Amniotic epithelial cell (primary cell): Measurements from ENCODE around the gene CORO7.
"Not testable (repeated sequence)": the region's sequence is repeated elsewhere in the genome, so short reads cannot be mapped to it uniquely, and the experiment has no call there.

Experiments used
- DNase-seq: peaks from one replicate; pipeline ENCODE4 v3.0.0-alpha.2; 2010; ENCODE audit warnings: low read depth

CORO7 gene

DNA sequence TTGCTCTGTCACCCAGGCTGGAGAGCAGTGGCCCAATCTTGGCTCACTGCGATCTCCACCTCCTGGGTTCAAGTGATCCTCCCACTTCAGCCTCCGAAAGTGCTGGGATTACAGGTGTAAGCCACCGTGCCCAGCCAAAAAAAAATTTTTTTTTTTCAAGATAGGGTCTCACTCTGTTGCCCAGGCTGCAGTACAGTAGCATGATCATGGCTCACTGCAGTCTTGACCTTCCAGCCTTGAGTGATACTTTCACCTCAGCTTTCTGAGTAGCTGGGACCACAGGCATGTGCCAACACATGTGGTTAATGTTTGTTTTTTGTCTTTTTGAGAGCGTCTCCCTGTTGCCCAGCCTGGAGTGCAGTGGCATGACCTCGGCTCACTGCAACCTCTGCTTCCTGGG is 63.6 kb downstream of the CORO7 start:
- DNase-seq, result no peak

DNA sequence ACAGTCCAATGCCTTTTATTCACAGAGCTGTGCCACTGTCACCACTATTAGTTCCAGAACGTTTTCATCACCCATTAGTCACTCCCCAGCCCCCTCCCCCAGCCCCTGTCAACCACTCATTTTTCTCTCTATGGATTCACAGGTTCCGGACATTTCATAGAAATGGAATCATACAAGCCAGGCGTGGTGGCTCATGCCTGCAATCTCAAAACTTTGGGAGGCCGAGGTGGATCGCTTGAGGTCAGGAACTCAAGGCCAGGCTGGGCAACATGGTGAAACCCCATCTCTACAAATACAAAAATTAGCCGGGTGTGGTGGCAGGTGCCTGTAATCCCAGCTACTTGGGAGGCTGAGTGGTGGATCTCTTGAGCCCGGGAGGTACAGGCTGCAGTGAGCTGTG is 64.5 kb downstream of the CORO7 start:
- DNase-seq, result peak; percentile 61

DNA sequence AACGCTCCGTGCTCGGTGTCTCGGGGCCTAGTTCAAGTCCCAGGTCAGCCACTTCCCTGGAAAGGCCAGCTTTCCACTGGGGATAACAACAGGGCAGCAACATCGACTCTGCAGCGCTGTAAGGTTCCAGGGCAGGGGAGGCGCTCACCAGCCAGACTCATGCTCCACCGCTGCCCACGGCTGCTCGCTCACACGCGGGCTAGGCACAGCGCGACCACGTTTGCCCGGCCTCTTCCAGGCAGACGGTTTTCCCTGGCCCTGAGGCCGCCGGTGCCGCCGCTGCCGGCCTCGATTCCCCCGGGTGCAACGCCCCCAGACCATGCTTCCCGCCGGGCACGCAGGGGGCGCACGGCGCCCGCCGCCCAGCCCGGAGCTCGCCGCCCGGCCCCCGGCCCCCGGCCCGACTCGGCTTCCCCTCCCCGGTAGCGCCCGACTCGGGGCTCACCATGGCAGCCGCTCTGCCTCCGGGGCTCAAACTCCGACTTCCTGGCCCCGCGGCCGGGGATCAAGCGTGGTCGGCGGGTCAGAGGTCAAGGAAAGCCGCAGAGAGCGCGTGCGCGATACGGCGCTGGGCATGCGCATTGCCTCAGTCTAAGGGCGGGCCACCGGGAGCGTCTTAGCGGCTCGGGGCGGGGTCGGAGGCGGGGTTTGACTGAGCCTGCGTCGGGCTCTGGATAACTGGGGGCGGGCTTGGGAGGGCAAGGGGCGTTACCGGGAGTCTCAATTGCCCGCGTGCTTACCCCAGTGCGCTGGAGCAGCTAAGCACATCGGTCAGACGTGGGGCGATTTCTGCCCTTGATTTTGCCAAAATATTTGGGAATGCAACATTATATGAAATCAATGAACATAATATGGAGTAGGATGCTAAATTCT is 65.4 kb downstream of the CORO7 start, which contains the start of gene PAM16:
Gene PAM16, minus strand, starts transcription at position 535 of the 873 bp plus-strand sequence. Its CDS starts 87 bp downstream, at position 448.
- DNase-seq, result peak; percentile 87

DNA sequence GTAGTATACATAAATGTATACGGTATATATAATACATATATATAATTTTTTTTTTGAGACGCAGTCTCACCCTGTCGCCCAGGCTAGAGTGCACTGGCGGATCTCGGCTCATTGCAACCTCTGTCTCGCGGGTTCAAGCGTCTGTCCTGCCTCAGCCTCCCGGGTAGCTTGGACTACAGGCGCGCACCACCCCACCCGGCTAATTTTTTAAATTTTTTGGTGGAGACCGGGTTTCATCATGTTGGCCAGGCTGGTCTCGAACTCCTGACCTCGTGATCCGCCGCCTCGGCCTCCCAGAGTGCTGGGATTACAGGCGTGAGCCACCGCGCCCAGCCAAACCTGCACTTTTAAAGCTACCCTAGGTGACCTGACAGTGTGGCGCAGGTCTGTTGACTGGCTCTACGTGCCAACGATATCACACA is 66.0 kb downstream of the CORO7 start:
- DNase-seq, result no peak

DNA sequence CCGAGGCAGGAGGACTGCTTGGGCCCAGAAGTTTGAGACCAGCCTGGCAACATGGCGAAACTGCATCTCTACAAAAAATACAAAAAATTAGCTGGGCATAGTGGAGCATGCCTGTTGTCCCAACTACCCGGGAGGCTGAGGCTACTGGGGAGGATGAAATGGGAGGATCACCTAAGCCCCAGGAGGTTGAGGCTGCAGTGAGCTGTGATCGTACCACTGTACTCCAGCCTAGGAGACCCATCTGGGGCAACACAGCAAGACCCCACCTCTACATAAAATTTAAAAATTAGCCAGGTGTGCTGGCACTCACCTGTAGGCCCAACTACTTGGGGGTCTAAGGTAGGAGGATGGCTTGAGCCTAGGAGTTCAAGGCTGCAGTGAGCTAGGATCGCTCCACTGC is 67.1 kb downstream of the CORO7 start:
- DNase-seq, result no peak

DNA sequence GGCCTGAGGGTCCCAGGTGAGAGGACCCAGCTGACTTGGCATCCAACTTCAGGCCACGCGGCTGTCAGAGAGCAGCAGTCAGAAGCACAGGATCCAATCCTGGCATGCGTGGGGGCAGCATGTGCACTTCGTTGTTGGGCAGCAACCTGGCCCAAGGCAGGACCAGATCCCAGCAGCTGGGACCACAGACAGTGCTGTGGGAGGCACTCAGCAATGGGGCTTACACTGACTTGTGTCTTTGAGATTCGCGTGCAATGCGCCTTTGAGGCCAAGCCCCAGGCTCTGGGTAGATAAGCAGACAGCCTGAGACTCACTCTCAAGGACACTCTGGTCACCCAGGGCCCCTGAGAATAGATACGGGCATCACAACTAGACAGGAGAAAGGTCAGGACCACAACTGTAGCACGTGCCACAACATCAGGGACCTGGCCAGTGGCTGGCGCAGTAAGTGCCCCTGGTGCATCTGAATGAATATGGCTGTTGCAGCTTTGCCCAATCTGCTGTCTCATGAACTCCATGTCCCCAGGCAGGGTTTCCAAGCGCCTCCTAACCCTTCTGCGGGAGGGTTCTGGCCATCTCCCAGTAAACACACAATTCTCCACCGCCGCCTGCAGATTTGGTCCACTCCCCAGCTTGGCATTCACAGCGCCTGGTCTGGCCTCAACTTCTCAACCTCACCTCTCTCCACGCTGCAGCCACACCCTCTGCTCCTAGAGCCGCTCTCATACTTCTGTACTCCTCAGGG is 68.5 kb downstream of the CORO7 start:
- DNase-seq, result no peak

DNA sequence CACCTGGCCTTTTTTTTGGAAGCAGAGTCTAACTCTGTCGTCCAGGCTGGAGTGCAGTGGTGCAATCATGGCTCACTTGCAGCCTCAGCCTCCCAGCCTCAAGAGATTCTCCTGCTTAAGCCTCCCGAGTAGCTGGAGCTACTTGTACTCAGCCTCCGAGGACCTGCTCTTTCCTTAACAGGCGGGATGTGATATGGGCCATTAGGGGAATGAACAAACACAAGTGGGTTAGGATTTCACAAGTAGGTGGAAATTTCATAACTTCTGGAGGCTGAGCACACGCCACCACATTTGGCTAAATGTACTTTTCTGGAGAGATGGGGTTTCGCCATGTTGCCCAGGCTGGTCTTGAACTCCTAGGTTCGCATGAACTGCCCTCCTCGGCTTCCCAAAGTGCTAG is 69.4 kb downstream of the CORO7 start:
- DNase-seq, result peak; percentile 91

DNA sequence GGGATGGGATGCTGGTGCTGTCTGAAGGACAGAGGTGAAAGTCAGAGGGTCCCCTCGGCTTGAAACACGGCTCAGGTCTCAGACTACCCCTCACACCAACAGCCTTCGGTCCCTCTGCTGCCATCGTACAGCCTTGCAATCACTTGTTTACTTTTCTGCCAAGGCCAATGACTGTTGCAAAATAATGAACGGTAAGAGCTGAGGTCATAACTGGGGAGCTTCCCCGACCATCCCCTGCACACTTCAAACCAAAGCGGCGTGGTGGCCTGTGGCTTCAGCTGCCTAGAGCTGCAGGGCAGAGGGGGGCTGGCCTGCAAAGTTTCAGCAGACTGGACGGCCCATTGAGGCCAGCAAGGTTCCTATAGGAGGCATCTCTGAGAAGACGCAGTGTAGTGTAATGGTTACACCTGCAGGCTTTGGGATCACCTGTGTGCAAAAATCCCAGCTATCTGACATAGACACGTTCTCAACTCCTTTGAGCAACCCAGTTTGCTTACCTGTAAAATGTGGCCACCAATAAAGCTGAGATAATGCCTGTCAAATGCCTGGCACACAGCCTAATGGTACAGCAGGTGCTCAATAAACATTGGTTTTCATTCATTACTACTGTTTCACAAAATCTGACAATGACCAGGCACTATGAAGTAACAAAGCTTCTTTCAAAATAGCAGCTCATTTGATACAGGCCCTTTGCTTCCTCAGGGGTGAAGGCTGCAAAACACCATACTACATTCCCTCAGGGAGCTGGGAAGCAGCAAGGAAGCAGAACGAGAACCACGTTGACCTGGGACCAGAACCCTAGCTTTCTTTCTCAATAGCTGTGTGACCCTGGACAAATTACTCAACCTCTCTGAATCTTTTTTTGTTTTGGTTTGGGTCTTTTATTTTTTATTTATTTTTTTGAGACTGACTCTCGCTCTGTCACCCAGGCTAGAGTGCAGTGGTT is 70.3 kb downstream of the CORO7 start:
- DNase-seq, result peak; percentile 65

DNA sequence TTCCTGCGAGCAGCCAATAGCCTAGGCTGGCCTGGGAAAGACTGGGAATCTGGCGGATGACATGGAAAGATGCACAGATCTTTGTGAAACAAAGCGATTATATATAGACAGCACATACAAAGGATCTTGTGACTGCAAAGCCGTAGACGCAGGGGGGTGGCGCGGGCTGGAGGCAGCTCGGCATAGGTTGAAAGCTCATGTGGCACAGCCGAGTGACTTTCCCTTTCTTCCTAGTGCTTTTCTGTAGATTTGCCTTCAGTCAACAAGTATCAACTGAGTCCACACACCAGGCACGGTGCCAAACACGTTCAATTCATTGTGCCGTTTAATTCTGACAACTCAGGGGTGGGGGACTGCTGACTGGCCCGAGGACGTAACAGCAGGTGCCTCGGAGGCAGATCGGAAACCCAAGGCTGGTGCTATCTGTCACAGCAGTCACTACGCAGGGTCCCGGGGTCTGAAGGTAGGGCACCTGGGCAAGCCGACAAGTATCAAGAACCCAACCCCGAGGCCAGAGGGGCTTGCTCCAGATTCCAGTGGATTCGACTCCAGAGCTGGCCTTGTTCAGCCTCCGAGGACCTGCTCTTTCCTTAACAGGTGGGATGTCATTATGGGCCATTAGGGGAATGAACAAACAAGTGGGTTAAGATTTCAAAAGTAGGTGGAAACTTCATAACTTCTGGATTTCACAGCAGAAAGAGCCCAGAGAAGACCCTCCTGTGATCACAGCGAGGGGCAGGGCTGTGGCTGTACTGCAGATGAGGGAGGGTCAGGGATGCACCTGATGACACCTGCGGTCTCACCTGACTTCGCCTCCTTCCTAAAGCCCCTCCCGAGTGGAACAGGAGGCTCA is 71.2 kb downstream of the CORO7 start:
- DNase-seq, result peak; percentile 30

DNA sequence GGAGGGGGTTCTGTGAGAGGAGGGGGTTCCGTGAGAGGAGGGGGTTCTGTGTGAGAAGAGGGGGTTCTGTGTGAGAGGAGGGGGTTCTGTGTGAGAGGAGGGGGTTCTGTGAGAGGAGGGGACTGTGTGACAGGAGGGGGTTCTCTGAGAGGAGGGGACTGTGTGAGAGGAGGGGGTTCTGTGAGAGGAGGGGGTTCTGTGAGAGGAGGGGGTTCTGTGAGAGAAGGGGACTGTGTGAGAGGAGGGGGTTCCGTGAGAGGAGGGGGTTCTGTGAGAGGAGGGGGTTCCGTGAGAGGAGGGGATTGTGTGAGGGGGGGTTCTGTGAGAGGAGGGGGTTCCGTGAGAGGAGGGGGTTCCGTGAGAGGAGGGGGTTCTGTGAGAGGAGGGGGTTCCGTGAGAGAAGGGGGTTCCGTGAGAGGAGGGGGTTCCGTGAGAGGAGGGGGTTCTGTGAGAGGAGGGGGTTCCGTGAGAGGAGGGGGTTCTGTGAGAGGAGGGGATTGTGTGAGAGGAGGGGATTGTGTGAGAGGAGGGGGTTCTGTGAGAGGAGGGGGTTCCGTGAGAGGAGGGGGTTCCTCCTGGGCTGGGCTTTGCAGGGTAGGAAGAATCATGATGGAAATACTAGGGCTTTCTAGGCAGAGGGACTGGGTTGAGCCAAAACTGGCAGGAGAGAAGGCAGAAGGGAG is 72.0 kb downstream of the CORO7 start:
- not testable (repeated sequence) for DNase-seq

DNA sequence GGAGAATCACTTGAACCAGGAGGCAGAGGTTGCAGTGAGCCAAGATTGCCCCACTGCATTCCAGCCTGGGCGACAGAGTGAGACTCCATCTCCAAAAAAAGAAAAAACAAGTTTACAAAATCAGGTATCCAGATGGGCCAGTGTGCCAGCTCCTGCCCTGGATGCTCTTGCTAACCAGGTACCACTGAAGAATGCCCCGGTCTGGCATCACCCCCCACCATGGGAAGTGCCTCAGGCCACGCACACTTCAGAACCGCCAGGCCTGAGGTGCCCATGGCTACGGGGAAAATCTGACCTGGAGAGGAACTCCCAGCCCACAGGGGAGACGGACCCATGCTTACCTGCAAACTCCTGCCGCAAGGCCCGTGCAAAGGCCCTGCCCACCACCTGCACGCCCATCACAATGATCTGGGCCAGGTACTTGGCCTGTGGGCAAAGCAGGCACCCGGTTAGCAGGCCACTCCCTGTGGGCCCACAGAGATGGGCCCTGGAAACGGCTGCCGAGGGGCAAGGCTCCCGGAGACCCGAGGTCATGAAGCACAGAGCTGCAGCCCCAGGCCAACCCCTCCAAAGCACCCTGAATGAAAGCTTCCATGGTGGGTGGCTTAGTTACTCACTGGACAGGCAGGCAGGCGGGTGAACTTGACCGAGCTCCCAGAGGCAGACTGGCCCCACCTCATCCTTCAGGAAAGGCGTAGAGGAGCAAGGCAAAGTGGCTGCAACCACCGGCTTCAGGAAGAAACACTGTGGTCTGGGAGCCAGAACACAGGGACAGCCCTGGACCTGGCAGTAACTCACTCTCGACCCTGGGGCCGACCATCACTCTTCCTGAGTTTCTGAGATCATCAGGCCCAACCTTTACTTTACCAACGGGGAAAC is 73.3 kb downstream of the CORO7 start:
- peak; percentile 43 for DNase-seq

DNA sequence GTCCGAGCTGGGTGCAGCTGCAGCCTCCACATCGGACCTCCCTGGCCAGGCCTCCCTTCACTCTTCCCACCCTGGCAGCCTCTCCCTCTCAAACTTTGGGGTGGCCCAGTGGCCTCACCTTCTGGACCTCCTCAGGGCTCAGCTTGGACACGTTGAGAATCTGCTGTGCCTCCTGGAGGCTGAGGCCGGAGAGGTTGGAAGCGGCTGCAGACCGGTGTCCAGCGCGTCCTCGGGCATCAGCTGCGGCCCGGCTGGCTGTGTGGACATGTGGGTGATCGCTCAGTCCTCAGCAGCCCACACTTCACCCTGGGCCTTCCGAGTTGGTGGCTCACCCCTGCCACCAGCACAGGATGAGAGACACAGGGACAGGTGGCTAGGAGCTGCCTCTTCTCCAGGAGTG is 75.1 kb downstream of the CORO7 start:
- no peak for DNase-seq

DNA sequence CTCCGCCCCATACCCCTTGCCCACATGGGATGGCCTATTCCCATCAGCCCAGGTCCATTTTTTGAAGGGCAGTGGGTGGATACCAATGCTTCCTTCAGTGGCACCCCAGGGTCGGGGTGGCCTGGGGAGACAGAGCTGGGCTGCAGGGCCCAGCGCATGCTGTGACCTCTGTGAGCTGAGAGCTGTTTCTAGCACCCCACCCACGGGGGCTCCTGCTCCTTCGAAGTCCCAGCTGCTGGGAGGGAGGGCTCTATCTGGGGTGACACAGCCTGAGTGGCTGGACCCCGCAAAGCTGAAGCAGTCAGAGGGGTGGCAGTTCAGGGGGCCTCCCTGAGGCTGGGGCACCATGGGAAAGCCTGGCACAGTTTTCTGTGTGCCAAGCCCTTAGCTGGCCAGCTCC is 76.0 kb downstream of the CORO7 start:
- no peak for DNase-seq

DNA sequence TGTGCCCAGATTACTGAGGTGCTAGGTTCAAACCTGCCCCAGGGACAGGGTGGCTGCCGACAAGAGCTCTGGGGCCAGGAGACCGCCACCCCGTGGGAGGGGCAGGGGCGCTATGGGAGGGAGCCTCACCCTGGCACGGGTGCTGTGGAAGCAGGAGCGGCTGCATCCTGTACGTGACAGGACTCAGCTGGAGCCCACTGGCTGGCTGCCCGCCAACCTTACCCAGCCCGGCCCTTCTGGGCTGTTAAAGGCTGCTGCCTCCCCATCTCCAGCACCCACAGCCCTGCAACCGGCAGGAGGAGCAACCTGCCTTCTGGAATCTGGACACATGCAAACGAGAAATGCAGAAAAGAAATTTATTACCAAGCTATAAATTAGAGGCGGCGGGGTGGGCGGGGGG is 76.5 kb downstream of the CORO7 start:
- no peak for DNase-seq

DNA sequence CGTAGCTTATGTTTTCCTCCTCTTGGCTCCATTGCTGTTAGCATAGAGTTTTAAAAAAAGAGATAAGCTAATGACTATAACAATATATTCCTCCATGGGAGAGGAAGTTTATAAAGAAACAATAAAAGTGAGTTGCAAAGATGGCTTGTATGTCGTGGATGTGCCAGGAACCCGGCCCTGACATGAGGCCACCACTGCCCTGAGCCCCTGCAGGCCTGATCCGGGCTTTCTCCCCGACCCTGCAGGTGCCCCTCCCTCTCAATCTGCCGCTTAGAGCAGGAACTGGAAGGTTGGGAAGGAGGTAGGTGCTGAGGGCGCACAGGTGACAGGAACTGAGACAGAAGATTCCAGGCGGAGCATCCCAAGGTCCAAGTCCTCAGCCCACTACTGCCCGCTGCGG is 76.9 kb downstream of the CORO7 start:
- no peak for DNase-seq

DNA sequence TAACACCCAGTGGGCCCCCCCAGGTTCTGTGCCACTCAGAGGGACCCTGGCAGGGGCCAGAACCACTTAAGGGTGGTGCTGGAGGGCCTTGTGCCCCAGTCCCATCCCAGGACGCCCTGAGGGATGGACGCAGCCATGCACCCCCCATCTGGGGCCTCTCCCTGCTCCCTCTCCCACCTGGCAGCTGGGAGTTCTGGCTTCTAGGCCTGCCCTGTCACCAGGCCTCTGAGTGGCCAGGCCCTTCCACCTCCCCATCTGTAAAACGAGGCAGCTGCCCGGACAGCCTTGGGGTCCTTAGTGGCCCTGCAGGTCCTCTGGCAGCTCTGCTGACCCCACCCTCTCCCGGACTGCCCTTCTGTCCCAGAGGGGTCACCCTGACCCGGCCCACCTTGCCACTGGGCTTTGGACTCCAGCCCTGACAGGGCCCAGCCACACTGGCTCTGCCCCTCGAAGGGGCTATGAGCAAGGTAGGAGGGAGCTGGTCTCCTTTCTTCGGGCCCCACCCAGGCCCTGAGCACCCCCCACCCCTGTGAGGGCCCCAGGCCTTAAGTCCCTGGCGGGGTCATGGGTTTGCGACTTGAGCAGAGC is 77.6 kb downstream of the CORO7 start:
- DNase-seq, result no peak

DNA sequence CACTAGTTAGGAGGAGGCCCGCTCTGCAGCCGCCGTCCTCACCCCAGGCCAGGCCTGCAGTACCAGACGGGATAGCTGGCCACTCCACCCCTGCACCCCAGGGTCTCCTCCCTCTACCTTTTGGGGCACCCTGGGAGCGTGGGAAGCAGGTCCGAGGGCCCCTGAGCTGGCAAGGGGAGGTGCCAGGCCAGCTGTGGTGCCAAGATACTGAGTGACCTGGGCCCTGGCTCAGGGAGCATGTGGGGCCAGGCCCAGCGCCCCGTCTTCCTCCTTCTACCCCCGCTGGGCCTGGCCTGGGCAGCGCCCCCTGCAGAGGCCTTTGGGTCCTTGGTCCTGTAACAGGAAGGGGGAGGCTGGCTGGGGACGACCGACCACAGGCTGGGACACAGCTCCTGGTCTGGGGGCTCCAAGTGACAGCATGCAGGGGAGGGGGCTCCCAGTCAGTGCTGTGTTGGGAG is 78.2 kb downstream of the CORO7 start:
- DNase-seq, result no peak

DNA sequence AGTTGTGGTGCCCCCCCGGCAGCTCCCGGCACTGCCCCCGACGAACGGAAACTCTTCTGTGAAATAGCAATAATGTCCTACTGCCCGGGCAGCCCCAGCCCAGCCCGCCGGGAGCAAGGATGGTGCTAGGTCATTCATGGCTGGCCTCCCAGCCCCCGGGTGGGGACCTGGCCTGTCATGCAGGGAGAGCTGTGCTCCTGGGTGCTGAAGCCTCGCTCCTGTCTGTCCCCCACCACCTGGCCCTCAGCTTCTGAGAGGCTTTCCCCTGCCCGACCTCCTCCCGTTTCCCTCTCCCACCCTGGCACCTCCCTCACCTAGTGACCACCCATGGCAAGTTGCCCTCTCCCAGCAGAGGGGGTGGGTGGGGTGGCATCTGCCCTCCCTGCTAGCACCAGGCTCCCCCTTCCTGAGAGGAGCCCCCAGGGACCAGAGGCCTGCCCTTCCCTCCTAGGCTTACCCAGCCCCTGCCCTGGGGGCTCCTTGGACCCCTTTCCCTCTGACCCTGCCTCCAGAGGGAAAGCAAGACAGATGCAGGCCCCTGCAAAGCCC is 78.8 kb downstream of the CORO7 start:
- no peak for DNase-seq
